Measurements from ENCODE around the gene FGF4.

- TF ChIP-seq CTCF (IDR thresholded peaks at IDR 0.05) = no peak
- TF ChIP-seq POLR2A (IDR thresholded peaks at IDR 0.05) = no peak
- TF ChIP-seq POLR2AphosphoS5 (IDR thresholded peaks at IDR 0.05) = no peak
Observed at GRCh38 chr11:69732910-69733309, 42.2 kb downstream of the FGF4 start.
